ENCODE results near the gene TAF5L. TPM values are rescaled to one million over a fixed set of nuclear protein-coding genes. Genes with fewer than 3 reads are reported as not detected.

TAF5L gene
- polyA plus RNA-seq (2011; rRNA removed) (25.0 and 27.7 TPM in 2 replicates), polyA plus RNA-seq (2017; fragmentation: RNase III; extraction: RNeasy Plus Mini Kit Qiagen cat#74134 plus additional on column Dnase treatment) (17.4 to 19.1 TPM (median 18.8 TPM) in 3 replicates), polyA minus RNA-seq (2011; rRNA and poly(A)+ RNA removed) (38.6 and 42.7 TPM in 2 replicates)
- 16.4 and 22.5 TPM in 2 replicates for polyA plus RNA-seq (2012; cell fraction: cytosol; rRNA removed)
- 24.2 and 30.7 TPM in 2 replicates for polyA plus RNA-seq (2012; cell fraction: nucleus; rRNA removed)

GRCh38 chr1:229625915-229626831 is at the start of gene TAF5L, which contains the start of gene URB2:
Gene TAF5L (minus strand): TSS chr1:229626122. CDS start chr1:229614482, 11,640 bp downstream.
Gene URB2 (plus strand): TSS chr1:229626247. CDS start chr1:229627634, 1,387 bp downstream.
- FAIRE-seq (no peak), DNase-seq (ENCODE audit: low read depth in 1 of 2, low spot score in 1 of 2) (peak; percentile 90 to 92), ATAC-seq (peak; percentile 95 to 98)
- ChIA-PET POLR2A (interaction anchor here (0.7 to 1.8 kb wide), 2 partner anchors 67 to 69 kb away, joined by 3 to 11 read pairs; partner anchors contain the start of gene ABCB10), CTCF (interaction anchor here (1.4 kb wide), 1 partner anchor 22 kb away, joined by 3 read pairs; no protein-coding TSS in a partner anchor)
- Histone ChIP-seq H3K4me2 (peak within 1 kb of the TSS; percentile 97), H3K4me3 (peak within 1 kb of the TSS; percentile 73), H3K27ac (peak within 1 kb of the TSS; percentile 93 to 98), H3K9me3 (no peaks in the 10 kb centered on the region), H3K4me1 (peaks cover 26% of the 10 kb centered on the region)
- peak; percentile 98 for TF ChIP-seq MAX (IDR thresholded peaks at IDR 0.05)
- TF ChIP-seq MAZ (IDR thresholded peaks at IDR 0.05; ENCODE audit: borderline replicate concordance, low read depth, low read length): peak; percentile 57; the same call in 1 of the 2 replicates
- TF ChIP-seq CHD2 (IDR thresholded peaks at IDR 0.05; ENCODE audit: low read length, partially characterized antibody): no peak
- TF ChIP-seq MYC (IDR thresholded peaks at IDR 0.05; ENCODE audit: borderline replicate concordance, low read length): peak; percentile 92; the same call in 1 of the 2 replicates
- TF ChIP-seq EP300 (IDR thresholded peaks at IDR 0.05): no peak
- TF ChIP-seq POLR2A (IDR thresholded peaks at IDR 0.05; ENCODE audit: low read length): peak; percentile 86
- TF ChIP-seq KDM1A (IDR thresholded peaks at IDR 0.05; ENCODE audit: low read depth): no peak
- 0 out of 2 replicates have a peak, but pooled peaks have one; percentile 44 for TF ChIP-seq TFCP2L1 (CRISPR knock-in tag; IDR thresholded peaks at IDR 0.05)
- TF ChIP-seq BCL3 (IDR thresholded peaks at IDR 0.05): peak; percentile 64; the same call in 1 of the 3 replicates
- peak; percentile 72 for TF ChIP-seq E2F6 (IDR thresholded peaks at IDR 0.05; ENCODE audit: borderline replicate concordance, low read depth)
- peak; percentile 88 for TF ChIP-seq PHF8 (IDR thresholded peaks at IDR 0.05; ENCODE audit: borderline replicate concordance, low read depth)
- TF ChIP-seq HOXB13 (CRISPR knock-in tag; IDR thresholded peaks at IDR 0.05; ENCODE audit: low read depth): no peak
- peak; percentile 28; the same call in 1 of the 2 replicates for TF ChIP-seq RFX5 (IDR thresholded peaks at IDR 0.05)
- peak in 1 of 2 experiments; percentile 75; a peak in 3 of 5 replicates for TF ChIP-seq JUN (IDR thresholded peaks at IDR 0.05)
- no peak for TF ChIP-seq HEYL (CRISPR knock-in tag; IDR thresholded peaks at IDR 0.05)
- TF ChIP-seq KDM5A (IDR thresholded peaks at IDR 0.05): peak; percentile 43; the same call in 1 of the 2 replicates
- TF ChIP-seq NR3C1 (IDR thresholded peaks at IDR 0.05): no peak
- no peak for TF ChIP-seq NFE2L2 (conservative IDR thresholded peaks at IDR 0.05; ENCODE audit: low read length)
- TF ChIP-seq HOXB5 (CRISPR knock-in tag; IDR thresholded peaks at IDR 0.05): 0 out of 2 replicates have a peak, but pooled peaks have one; percentile 27
- under 1% methylated on average over 14 of the region's 97 CpGs for WGBS (ENCODE audit: missing lambda C conversion rate)

GRCh38 chr1:229675396-229675795 is 49.5 kb upstream of the TAF5L start:
- no peak for ATAC-seq
- Histone ChIP-seq H3K27ac (no peak overlapping the region), H3K9me3 (no peaks in the 10 kb centered on the region), H3K4me3 (no peak overlapping the region), H3K4me1 (no peaks in the 10 kb centered on the region), H3K4me2 (no peak overlapping the region)
- ChIA-PET CTCF (interaction anchor here (1.1 kb wide), 1 partner anchor 590 kb away, joined by 3 read pairs; no protein-coding TSS in a partner anchor), POLR2A (no interaction called here)
- TF ChIP-seq MAX (IDR thresholded peaks at IDR 0.05) (no peak), FOSB (CRISPR knock-in tag; IDR thresholded peaks at IDR 0.05) (no peak), GATA3 (IDR thresholded peaks at IDR 0.05; ENCODE audit: borderline replicate concordance) (no peak), FOXS1 (CRISPR knock-in tag; IDR thresholded peaks at IDR 0.05) (no peak), TP53 (CRISPR knock-in tag; IDR thresholded peaks at IDR 0.05) (no peak), HOXA7 (CRISPR knock-in tag; IDR thresholded peaks at IDR 0.05) (no peak), TFCP2L1 (CRISPR knock-in tag; IDR thresholded peaks at IDR 0.05) (no peak), CBX2 (IDR thresholded peaks at IDR 0.05; ENCODE audit: borderline replicate concordance, low read depth) (no peak), JUN (IDR thresholded peaks at IDR 0.05) (no peak), REST (IDR thresholded peaks at IDR 0.05) (no peak), MYC (IDR thresholded peaks at IDR 0.05; ENCODE audit: borderline replicate concordance, low read length) (no peak)
- no peak for FAIRE-seq
- no peak for DNase-seq (ENCODE audit: low read depth in 1 of 2, low spot score in 1 of 2)

Data from A549 (cell line).